GM10847 (cell line): ENCODE measurements around the gene OR6J1.

Experiments
- POLR2A ChIP-seq: IDR thresholded peaks from 2 replicates; pipeline ENCODE4 v1.6.1; 2011; ENCODE audit not compliant: insufficient read length; ENCODE audit errors: extremely low read depth

Gene OR6J1

GRCh38 chr14:22622255-22622654 is 21.9 kb downstream of the OR6J1 start:
- TF ChIP-seq POLR2A: no peak

DNA sequence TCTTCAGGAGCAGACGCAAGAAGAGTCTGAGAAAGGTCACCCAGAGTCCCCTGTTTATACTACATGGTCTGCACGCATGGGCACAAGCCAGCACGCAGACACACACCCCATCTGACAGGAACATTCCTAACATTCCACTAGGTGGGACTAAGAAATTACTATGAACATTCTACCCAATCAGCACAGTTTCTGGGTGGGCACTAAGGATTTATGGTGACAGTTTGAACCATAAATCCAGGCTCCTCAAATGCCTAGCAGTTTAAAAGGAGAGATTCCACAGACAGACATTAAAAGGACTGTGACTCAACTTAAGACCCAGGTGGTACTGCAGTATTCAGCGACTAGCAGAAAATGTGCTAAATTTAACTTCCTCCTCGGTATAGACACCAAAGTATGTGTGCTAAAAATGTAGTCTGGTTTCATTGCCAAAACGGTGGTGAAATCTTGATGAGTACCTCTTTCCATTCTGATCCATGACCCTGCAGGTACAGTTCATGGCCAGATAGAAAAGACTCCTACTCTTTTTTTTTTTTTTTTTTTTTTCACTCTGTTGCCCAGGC is 29.8 kb downstream of the OR6J1 start:
- no peak for TF ChIP-seq POLR2A

GRCh38 chr14:22613736-22614239 is 30.4 kb downstream of the OR6J1 start:
- TF ChIP-seq POLR2A: no peak

- TF ChIP-seq POLR2A: no peak
These were observed 31.0 kb downstream of the OR6J1 start for GRCh38 chr14:22613106-22613695.

DNA sequence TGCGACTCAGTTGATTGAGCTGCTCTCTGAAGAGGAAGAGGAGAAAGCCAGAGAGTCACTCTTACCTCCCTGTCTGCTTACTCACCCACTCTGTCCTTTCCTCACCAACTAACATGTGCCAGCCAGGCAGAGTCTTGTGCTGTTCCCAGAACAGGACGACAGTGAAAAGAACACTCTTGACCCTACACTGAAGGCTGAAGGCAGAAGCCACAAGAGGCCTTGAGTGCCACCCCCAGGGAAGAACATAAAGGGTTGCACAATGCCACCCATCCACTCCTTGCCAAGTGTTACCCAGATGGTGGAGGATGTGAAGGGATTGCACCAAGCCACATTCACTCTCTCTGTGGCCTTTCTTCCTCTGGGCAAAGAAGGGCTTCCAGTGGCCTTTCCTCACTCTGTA is 33.2 kb downstream of the OR6J1 start:
- TF ChIP-seq POLR2A: no peak

GRCh38 chr14:22607291-22607690 is 36.9 kb downstream of the OR6J1 start:
- TF ChIP-seq POLR2A: no peak

DNA sequence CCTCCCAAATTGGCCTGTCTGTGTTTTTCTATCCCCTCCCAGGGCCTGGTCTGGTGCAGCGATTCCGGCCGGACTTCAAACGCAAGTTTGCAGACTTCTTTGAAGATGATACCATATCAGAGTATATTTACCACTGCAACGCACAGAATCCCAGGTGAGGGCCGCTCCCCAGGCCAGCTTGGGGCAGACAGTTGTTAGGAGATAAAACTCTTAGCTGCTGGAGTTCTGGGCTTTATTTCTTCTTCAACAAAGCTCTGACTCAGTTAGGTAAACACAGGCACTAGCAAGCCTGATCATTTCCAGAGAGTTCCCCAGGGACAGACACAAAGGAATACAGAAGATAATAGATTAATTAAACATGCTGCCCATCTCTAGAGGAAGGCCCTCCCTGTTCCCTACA is 37.8 kb downstream of the OR6J1 start:
- no peak for TF ChIP-seq POLR2A

- no peak for TF ChIP-seq POLR2A
These were observed 41.3 kb downstream of the OR6J1 start for GRCh38 chr14:22602862-22603261.

DNA sequence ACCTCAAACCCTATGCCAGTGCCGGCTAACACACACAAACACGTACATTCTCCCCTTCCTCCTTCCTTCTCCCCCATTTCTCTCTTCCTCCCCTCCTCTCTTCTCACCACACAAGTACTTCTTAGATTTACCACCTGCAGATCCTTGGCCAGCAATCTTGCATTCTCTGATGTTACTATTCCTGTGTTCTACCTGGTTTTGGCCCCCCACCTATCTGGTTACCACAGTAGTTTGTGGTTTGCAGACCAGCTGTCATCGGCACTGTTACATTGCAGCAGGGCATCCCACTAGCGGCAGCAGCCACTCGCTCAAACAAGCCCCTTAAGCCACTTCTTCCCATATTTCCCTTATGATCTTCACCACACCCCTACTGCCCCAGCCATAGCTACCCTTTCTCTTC is 42.2 kb downstream of the OR6J1 start:
- no peak for TF ChIP-seq POLR2A

GRCh38 chr14:22601456-22601855 is 42.7 kb downstream of the OR6J1 start:
- no peak for TF ChIP-seq POLR2A

GRCh38 chr14:22600027-22600426 is 44.1 kb downstream of the OR6J1 start:
- no peak for TF ChIP-seq POLR2A

GRCh38 chr14:22599349-22599748 is 44.8 kb downstream of the OR6J1 start:
- TF ChIP-seq POLR2A: no peak

DNA sequence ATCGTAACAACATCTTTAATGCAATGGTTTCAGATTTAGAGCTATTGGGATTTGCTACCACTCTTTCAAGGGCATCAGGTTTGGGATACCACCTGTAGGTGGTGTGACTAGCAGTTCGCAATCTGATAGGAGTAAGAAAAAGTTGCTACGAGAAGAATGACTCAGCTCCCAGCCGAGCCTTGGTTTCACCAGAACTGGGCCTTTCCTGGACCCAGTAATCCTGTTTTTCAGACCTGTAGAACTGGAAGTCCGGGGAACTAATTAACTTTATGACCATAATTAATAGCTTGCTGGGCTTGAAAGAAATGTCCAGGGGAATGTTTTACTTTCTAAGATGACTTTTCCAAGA is 45.3 kb downstream of the OR6J1 start:
- no peak for TF ChIP-seq POLR2A

- peak; percentile 41 for TF ChIP-seq POLR2A
These were observed 45.9 kb downstream of the OR6J1 start, which contains the start of gene ABHD4 for GRCh38 chr14:22598099-22598895. TSS of gene ABHD4 (plus strand) at chr14:22598300. CDS start at chr14:22598307, 7 bp downstream.

DNA sequence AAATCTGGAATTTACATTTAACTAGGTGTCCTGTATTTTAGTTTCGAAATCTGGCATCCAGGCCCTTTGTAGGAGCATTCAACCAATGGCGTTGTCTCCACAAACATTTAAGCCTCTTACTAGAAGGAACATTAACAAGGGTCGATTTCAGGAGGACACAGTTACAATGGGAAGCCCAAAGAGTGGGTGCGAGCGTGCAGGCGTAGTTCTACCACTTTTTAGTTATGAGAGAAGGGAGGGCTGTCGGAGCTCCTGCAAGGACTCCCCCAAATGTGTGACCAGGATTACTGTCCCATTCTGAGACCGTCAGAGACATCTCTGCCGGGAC is 46.4 kb downstream of the OR6J1 start:
- no peak for TF ChIP-seq POLR2A

DNA sequence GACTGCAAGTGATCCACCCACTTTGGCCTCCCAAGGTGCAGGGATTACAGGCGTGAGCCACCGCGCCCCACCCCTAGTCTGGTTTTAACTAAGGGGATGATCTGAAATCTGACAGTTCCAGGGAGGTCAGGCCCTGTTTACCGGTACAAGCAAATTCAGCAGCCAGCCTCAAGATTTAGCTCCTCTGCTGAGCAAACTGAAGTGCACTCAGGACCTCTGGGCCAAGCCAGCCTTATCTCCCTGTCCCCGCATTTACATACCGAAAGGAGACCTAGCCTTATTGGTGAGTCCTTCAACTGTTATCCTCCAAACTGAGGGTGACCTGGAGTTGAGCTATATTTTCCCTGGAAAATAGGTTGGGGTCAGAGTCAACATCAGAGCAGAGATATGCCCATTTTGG is 46.9 kb downstream of the OR6J1 start:
- no peak for TF ChIP-seq POLR2A
